GM18861 (cell line): ENCODE data around the gene GLIS2.

Source experiments
- ATAC-seq: cut with Tn5 transposase; IDR thresholded peaks from one replicate; pipeline ENCODE4 v1.9.1; 2021; ENCODE audit not compliant: unreplicated experiment

Gene GLIS2

DNA sequence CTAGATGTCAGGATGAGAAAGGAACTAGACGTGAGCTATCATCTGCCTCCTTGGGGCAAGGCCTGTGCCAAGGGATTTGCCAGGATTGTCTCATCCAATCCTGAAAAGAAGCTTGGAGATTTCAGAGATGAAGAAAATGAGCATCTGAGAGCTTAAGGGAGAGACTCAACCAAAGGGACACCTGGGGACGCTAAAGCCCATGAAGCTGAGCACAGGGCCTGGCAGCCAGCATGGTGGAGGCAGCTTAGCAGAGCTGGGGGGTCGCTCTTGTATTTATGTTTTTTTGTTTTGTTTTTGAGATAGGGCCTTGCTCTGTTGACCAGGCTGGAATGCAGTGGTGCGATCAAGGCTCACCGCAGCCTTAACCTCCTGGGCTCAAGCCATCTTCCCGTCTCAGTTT, 18.4 kb upstream of the GLIS2 start:
- no peak for ATAC-seq

DNA sequence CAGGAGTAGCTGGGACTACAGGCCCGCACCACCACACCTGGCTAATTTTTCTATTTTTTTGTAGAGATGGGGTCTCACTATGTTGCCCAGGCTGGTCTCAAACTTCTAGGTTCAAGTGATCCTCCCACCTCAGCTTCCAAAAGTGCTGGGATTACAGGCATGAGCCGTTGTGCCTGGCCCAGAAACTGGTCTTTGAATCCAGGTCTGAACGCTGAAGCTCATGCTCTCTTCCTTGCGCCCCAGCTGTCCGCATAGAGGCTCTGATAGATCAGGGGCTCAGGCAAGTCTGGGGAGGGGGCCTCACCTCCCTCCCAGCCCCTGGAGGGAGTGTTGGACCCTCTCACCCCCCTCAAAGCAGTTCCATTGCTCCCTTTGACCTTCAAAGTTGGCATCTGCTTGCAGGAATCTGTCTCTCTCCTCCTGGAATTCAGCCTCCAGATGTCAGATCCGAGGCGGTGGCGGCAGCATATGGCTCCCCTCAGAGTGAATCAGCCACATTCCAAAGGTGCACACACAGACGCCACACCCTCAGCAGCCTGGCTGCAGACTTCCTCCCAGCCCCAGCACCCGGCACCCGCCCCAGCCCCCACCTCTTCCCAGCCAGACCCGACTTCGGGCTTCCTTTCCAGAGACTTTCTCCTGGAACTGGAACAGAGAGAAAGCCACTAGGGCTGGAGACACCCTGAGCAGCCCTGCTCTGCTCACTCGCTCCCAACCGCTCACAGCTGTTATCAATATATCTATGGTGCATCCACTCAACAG, 16.9 kb upstream of the GLIS2 start:
- no peak for ATAC-seq

GRCh38 chr16:4301177-4301576, 14.7 kb upstream of the GLIS2 start:
- ATAC-seq = no peak

DNA sequence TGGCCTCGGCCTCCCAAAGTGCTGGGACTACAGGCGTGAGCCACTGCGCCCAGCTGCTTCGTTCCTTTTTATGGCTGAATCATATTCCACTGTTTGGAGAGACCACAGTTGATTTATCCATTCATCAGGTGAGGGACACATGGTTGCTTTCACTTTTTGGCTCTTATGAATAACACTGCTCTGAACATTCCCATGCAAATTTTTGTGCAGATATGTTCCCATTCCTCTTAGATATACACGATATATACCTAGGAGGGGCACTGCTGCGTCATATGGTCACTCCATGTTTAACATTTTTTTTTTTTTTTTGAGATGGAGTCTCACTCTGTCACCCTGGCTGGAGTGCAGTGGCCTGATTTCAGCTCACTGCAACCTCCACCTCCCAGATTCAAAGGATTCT, 13.9 kb upstream of the GLIS2 start:
- no peak for ATAC-seq

DNA sequence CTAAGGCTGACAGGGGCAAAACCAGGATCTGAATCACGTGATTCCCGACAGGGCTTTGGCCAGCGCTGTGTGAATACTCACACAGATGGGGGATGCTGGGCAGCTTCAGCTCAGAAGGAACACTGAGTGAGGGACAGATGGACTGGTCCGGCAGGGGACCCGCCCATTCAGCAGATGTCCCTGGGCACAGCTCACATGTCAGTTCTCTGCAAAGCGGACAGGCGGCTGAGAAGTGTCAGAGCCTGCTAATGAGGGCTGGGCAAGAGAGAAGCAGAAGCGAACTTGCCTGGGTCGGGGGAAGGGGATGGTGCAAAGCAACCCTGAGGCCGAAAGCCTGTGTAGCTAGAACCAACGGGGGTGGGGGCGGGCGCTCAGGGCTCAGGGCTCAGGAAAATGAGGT, 11.9 kb upstream of the GLIS2 start:
- ATAC-seq = no peak

- no peak for ATAC-seq
Measured at GRCh38 chr16:4306470-4307214, 9.2 kb upstream of the GLIS2 start.

- peak; percentile 89 for ATAC-seq
Measured at GRCh38 chr16:4307215-4308037, 8.4 kb upstream of the GLIS2 start.

DNA sequence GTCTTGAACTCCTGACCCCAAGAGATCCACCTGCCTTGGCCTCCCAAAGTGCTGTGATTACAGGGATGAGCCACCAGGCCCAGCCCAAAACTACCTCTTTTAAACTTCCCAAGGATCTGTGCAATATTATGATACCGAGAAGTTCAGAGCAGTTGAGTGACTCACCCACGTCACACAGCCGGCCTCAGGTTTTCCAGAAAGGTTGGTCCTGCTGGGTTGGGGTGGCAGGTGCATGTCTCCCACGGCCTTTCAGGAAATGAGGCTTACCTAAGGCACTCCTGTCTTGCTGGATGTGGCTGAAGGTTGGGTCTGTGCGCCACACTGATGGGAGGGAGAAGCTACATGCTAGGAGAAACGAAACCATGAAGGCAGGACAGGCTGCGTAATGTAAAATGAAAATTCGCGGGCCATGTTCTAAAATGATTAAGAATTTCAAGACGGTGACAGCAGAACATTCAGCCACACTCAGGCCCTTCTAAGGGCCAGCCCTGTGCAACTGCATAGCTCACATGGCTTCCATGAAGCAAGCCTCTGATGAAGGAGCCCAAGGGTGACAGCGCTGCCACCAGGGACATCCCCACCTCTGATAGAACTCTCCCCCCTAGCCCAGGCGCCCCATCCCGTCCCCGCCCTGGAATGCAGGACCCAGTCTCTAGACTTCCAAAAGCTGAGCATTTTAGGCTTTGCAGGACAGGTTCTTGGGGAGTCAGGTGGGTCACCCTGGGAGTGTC, 6.6 kb upstream of the GLIS2 start:
- ATAC-seq = no peak

DNA sequence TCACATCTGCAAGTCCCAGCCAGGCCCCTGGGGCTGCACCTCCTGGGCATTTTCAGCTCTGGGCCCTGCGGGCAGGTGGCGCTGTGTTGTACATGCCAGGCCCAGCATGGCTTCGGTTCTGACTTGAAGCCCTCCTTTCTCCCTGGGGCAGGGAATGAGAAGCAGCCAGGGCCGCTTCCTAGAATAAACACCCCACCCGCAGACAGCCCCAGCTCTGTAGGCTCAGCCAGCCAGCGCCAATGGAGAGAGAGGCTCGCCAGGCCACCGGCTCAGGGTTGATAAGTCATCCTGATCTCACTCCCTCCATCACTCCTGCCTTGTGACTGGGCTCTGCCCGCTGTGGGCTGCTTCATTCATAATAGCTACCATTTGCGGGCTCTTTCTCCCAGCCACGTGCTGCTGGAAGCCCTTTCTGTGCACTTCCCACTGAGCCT, 6.0 kb upstream of the GLIS2 start:
- no peak for ATAC-seq

DNA sequence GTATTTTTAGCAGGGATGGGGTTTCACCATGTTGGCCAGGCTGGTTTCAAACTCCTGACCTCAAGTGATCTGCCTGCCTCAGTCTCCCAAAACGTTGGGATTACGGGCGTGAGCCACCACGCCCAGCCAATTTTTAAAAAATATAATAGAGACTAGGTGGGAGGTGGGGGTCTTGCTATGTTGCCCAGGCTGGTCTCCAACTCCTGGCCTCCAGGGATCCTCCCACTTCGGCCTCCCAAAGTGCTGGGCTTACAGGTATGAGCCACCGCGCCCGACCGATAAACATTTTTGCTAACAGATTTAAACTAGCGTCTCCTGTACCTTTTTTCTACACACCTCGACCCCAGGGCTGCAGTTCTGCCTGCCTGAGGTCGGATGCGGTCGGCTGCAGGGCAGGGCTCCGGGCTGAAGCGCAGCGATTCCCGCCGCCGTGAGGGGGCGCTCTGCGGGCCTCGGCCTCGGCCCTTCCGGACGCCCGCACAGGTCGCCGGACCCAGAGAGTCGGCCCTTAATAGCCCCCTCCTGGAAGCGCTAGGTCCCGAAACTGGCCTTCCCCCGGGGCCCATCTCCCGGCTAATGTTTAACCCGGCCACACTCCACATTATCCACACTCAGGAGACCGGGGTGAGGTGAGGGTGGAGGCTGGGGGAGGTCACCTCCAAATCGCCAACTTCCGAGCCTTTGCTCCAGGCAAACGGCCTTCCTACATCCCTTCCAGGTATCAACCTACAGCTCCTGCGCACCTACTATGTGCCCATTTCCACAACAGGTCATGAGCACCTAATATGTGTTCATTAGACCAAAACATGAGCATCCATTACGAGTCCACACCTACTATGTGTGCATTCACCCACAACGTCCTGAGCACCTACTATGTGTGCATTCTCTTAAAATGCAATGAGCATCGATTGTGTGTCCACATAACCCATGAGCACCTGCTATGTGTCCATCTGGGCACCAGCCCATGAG, 2.0 kb upstream of the GLIS2 start:
- peak; percentile 30 for ATAC-seq

GRCh38 chr16:4314532-4315185, 1.2 kb upstream of the GLIS2 start:
- no peak for ATAC-seq

- no peak for ATAC-seq
Measured at GRCh38 chr16:4316108-4316863, 419 bp downstream of the GLIS2 start.

DNA sequence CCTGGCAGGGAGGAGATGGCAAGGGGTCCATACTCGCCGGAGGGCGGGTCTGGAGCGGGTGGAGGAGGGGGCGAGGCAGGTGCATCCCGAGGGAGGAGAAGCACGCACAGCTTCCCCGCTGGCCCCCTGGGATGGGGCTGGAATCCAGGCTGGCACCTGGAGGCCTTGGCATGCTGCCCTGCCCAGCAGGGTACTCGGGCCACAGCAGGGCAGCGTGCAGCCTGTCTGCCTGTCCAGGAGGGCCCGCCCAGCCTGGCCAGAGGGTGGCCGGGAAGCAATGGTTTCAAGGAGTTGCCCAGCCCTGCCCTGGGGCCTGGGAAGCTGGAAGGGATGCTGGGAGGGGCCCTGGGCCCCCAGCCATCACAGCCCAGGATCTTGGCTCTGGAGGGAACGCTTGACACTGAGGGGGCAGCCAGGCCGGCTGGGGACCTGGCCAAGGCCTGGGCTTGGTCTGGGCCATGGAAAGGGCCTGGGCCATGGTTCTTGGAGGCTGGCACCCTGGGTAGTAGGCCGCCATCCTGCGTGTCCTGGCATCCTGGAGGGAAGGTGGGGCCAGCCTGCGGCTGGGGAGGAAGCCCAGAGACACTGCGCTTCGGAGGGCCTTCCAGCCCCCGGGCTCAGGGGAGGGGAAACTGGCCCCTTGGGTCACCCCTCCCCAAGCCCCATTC, 1.1 kb downstream of the GLIS2 start:
- ATAC-seq = no peak

DNA sequence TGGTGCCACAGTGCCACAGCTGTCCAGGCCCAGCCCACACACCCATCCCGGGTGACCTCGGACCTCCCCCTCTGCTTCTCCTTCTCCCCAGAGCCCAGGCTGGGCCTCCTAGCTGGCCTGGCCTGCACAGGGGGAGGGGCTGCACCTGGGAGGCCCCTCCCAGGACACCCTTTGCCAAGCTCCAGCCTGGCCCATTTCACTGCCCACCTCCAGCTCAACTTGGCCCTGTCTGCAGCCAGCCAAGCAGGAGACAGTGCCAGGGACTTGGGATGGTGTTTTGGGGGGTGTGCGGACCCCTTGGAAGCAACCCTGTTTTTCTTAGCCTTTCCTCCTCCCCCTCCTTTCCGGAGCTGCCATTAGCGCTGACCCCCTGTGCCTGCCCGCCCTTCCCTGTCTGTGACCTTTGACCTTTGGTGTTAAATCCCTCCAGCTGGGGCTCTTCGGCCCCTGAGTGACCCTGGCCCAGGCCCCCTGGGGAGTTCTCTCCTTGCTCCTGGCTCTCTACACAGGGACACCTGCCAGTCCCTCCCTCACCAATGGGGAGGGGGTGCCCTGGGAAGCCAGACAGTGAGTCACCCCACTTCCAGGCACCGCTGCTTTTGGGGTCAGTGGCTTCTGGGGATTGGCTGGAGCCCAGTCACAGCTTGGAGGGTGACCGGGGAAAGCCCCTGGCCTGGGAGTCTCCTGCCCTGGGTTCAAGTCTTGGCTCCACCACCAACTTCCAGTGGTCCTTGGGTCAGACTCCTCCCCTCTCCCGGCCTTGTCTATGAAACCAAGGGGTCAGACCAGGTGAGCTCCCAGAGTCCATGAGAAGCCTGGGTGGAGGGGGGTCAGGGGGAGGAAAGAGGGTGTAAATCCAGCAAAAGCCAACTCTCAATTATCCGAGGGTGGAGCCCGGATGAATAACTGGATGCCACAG, 1.9 kb downstream of the GLIS2 start:
- no peak for ATAC-seq

GRCh38 chr16:4318451-4318910, 2.6 kb downstream of the GLIS2 start:
- ATAC-seq = no peak

DNA sequence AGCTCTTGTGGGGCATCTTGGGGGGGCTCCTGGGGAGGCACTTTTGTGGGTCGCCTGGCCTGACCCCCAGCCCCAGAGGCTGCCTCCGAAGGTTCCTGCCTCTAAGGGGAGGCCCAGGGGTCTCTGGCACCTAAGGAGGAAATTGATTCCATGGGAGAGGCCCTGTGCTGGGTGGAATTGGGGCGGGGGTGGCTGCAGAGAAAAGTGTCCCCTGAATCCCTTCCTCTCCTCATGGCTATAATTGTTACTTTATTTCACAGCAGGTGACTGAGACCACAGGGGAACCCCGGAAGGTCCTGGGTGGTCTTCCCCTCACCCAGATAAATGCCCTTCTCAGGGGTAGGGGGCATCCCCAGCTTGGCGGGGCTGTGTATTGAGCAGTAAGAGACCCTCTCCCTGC, 3.1 kb downstream of the GLIS2 start:
- ATAC-seq = no peak
